Endothelial cell of umbilical vein (primary cell): Measurements from ENCODE around the gene CTIF. TPM values are rescaled to one million over a fixed set of nuclear protein-coding genes. Genes with fewer than 3 reads are reported as not detected.

Source experiments
- BruUV-seq: library from RNA; stranded (reverse); fragments of 400-500 nt; replicated peaks from 2 replicates; lab custom pipeline; 2021; lab: Mats Ljungman, UMichigan
- CTCF ChIA-PET: fragments of 300-600, 350-600 bp; sonication (Branson Sonifier 250); formaldehyde crosslinking; loops from one replicate; lab custom pipeline; 2021; ENCODE audit warnings: antibody characterized with exemption, inconsistent platforms; lab: Charles Lee
- POLR2A ChIA-PET: fragments of 300-600, 350-600 bp; sonication (Branson Sonifier 250); formaldehyde crosslinking; loops from one replicate; lab custom pipeline; 2021; ENCODE audit warnings: antibody characterized with exemption, inconsistent platforms; lab: Charles Lee
- DNase-seq: peaks from one replicate; pipeline ENCODE4 v3.0.0-alpha.2; 2011; ENCODE audit warnings: low read depth, low spot score
- FAIRE-seq: peaks from 2 replicates; lab custom pipeline; 2011; peaks lifted over from hg19 to GRCh38; lab: Jason Lieb, UNC
- H2AFZ ChIP-seq: 2 replicates; pipeline ENCODE4 v1.6.0; 2012; ENCODE audit warnings: low read depth, low read length, control low read depth, inconsistent platforms
- H3K27ac ChIP-seq: 2 replicates; pipeline ENCODE4 v1.5.1; 2011; ENCODE audit warnings: low read depth, mild to moderate bottlenecking, control low read depth, low read length, moderate library complexity; ENCODE audit not compliant: insufficient read depth
- H3K27me3 ChIP-seq, 2 experiments: 2 replicates each; pipeline versions ENCODE4 v1.6.0 to v1.6.1; 2011; ENCODE audit warnings: low read length in 2 of 2, mixed read lengths in 1 of 2; ENCODE audit not compliant: control insufficient read depth in 2 of 2, insufficient read depth in 2 of 2
- H3K36me3 ChIP-seq, 2 experiments: 2 replicates in 1 of 2; 3 replicates in 1 of 2; pipeline ENCODE4 v1.5.1; 2011; ENCODE audit warnings: low read length in 2 of 2, mild to moderate bottlenecking in 1 of 2, moderate library complexity in 1 of 2; ENCODE audit not compliant: control insufficient read depth in 2 of 2, insufficient read depth in 2 of 2; ENCODE audit errors: extremely low read depth in 1 of 2
- H3K4me1 ChIP-seq: 3 replicates; pipeline ENCODE4 v1.5.1; 2011; ENCODE audit warnings: mild to moderate bottlenecking, low read length; ENCODE audit not compliant: control insufficient read depth, insufficient read depth; ENCODE audit errors: extremely low read depth
- H3K4me2 ChIP-seq: 2 replicates; pipeline ENCODE4 v1.6.1; 2011; ENCODE audit warnings: low read length, control low read depth, mixed read lengths; ENCODE audit not compliant: insufficient read depth
- H3K4me3 ChIP-seq, 3 experiments: fragments of 200-600 bp in 1 of 3; sonication (generic), shearing (Covaris generic) in 1 of 3; replicated peaks in 1 of 3; 2 replicates each; pipeline ENCODE4 v1.5.1; 2011 to 2016; ENCODE audit warnings: control low read depth in 3 of 3, low read length in 3 of 3, mild to moderate bottlenecking in 2 of 3, inconsistent platforms in 1 of 3, low read depth in 1 of 3, moderate library complexity in 1 of 3; ENCODE audit not compliant: insufficient read depth in 1 of 3
- H3K79me2 ChIP-seq: 2 replicates; pipeline ENCODE4 v1.6.0; 2012; ENCODE audit warnings: low read length, inconsistent platforms; ENCODE audit not compliant: control insufficient read depth, insufficient read depth
- H3K9ac ChIP-seq: replicated peaks from 2 replicates; pipeline ENCODE3; 2011; ENCODE audit warnings: low read length, control low read depth; ENCODE audit not compliant: insufficient read depth; ENCODE audit errors: extremely low read depth
- H3K9me1 ChIP-seq: replicated peaks from 3 replicates; pipeline ENCODE4 v1.6.0; 2011; ENCODE audit warnings: mild to moderate bottlenecking, low read length; ENCODE audit not compliant: control insufficient read depth, insufficient read depth; ENCODE audit errors: extremely low read depth
- H3K9me3 ChIP-seq: replicated peaks from 2 replicates; pipeline ENCODE4 v1.5.1; 2012; ENCODE audit warnings: low read length, inconsistent platforms; ENCODE audit not compliant: control insufficient read depth, insufficient read depth
- H4K20me1 ChIP-seq: replicated peaks from 2 replicates; pipeline ENCODE3; 2011; ENCODE audit warnings: mild to moderate bottlenecking, low read length; ENCODE audit not compliant: control insufficient read depth, insufficient read depth; ENCODE audit errors: extremely low read depth
- EZH2 ChIP-seq: IDR thresholded peaks from 2 replicates; pipeline ENCODE4 v1.6.1; 2012; ENCODE audit warnings: borderline replicate concordance, low read depth, mild to moderate bottlenecking, moderate library complexity, low read length, inconsistent platforms; ENCODE audit not compliant: severe bottlenecking
- FOS ChIP-seq: IDR thresholded peaks from 2 replicates; pipeline ENCODE4 v1.6.1; 2011; ENCODE audit warnings: mild to moderate bottlenecking, low read length, moderate library complexity, borderline replicate concordance; ENCODE audit not compliant: insufficient read depth
- GATA2 ChIP-seq: IDR thresholded peaks from 2 replicates; pipeline ENCODE4 v1.7.0; 2011; ENCODE audit warnings: low read depth, mild to moderate bottlenecking, moderate library complexity, mixed read lengths, low read length; ENCODE audit not compliant: insufficient read length, insufficient read depth
- JUN ChIP-seq: IDR thresholded peaks from 2 replicates; pipeline ENCODE4 v1.6.1; 2011; ENCODE audit warnings: borderline replicate concordance, low read depth; ENCODE audit not compliant: insufficient read length, insufficient read depth
- MAX ChIP-seq: IDR thresholded peaks from 2 replicates; pipeline ENCODE4 v1.6.1; 2011; ENCODE audit not compliant: insufficient read depth, insufficient read length
- MYC ChIP-seq: IDR thresholded peaks from one replicate; pipeline ENCODE4 v1.6.1; 2011; ENCODE audit warnings: mild to moderate bottlenecking, low read depth, low read length
- POLR2A ChIP-seq: IDR thresholded peaks from 2 replicates; pipeline ENCODE4 v1.6.1; 2012; ENCODE audit warnings: low read depth, mild to moderate bottlenecking, control low read depth, low read length
- POLR2AphosphoS5 ChIP-seq: IDR thresholded peaks from 2 replicates; pipeline ENCODE4 v1.6.1; 2012; ENCODE audit warnings: low read depth, mild to moderate bottlenecking, control low read depth, low read length, moderate library complexity; ENCODE audit not compliant: insufficient read depth
- dilution Hi-C: fragments of 300-500 bp; cut with MboI; formaldehyde crosslinking; loops from one replicate; pipeline ENCODE4 v1.15.0; 2019; ENCODE audit warnings: low sequenced_read_pairs; ENCODE audit not compliant: extremely low pct_ligation_motif_present
- intact Hi-C: fragments of 100-400 bp; cut with micrococcal nuclease; formaldehyde crosslinking; loops from one replicate; pipeline ENCODE4 v1.10.0; 2022
- polyA plus RNA-seq, 4 experiments: library from polyadenylated mRNA; depleted of rRNA in 3 of 4; stranded (reverse) in 3 of 4; unstranded in 1 of 4; fragments of >200 nt; gene quantifications; 2 replicates each; pipeline versions ENCODE4 v1.2.1 to v1.2.3, GENCODE V29; 2011 to 2012; ENCODE audit warnings: missing spikeins in 1 of 4
- total RNA-seq: library from RNA; stranded (reverse); gene quantifications from 2 replicates; pipeline ENCODE4 v1.2.3, GENCODE V29; 2021
- TF ChIP-seq, protein P1 (sequence below), 2 donors: IDR thresholded peaks; 1 replicate in 1 of 2; 2 replicates in 1 of 2; pipeline ENCODE4 v1.5.1; 2011; ENCODE audit warnings: low read length in 2 of 2, mild to moderate bottlenecking in 2 of 2, moderate library complexity in 2 of 2, control low read depth in 1 of 2, inconsistent platforms in 1 of 2, low read depth in 1 of 2; ENCODE audit not compliant: insufficient read depth in 1 of 2; ENCODE audit errors: extremely low read depth in 1 of 2

The CTIF gene
- total and polyA plus RNA-seq, 2 donors (not counting 3 experiments of a cell fraction or from before 2014, with no cell fraction given) = 20.9 to 57.7 TPM

GRCh38 chr18:48566589-48566988 lies 27.8 kb downstream of the CTIF start:
- TF ChIP-seq EZH2 (no peak), POLR2A (no peak), MYC (no peak), GATA2 (no peak), JUN (no peak), POLR2AphosphoS5 (no peak), MAX (no peak), FOS (no peak)
- TF ChIP-seq, protein P1, sequence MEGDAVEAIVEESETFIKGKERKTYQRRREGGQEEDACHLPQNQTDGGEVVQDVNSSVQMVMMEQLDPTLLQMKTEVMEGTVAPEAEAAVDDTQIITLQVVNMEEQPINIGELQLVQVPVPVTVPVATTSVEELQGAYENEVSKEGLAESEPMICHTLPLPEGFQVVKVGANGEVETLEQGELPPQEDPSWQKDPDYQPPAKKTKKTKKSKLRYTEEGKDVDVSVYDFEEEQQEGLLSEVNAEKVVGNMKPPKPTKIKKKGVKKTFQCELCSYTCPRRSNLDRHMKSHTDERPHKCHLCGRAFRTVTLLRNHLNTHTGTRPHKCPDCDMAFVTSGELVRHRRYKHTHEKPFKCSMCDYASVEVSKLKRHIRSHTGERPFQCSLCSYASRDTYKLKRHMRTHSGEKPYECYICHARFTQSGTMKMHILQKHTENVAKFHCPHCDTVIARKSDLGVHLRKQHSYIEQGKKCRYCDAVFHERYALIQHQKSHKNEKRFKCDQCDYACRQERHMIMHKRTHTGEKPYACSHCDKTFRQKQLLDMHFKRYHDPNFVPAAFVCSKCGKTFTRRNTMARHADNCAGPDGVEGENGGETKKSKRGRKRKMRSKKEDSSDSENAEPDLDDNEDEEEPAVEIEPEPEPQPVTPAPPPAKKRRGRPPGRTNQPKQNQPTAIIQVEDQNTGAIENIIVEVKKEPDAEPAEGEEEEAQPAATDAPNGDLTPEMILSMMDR (IDR thresholded peaks at IDR 0.05; ENCODE audit: extremely low read depth in 1 of 2, insufficient read depth in 1 of 2, low read depth in 1 of 2, low read length in 2 of 2) = no peak
- DNase-seq (no peak), FAIRE-seq (no peak)
- Histone ChIP-seq H3K9ac (no peak overlapping the region), H3K36me3 (peaks cover 0 to 3% of the 10 kb centered on the region in 2 experiments), H3K27ac (no peak overlapping the region), H4K20me1 (no peaks in the 10 kb centered on the region), H3K4me3 (no peak overlapping the region), H3K79me2 (peaks cover 25% of the 10 kb centered on the region), H3K9me1 (no peaks in the 10 kb centered on the region), H3K9me3 (no peaks in the 10 kb centered on the region), H3K4me1 (peaks cover 39% of the 10 kb centered on the region), H2AFZ (no peak overlapping the region), H3K27me3 (no peaks in the 10 kb centered on the region), H3K4me2 (no peak overlapping the region)
- intact Hi-C loops (no loop called here), dilution Hi-C loops (no loop called here)
- BruUV-seq = no TSS peak
- CTCF ChIA-PET = interaction anchor here (1.0 to 1.8 kb wide), 2 partner anchors 39 to 91 kb away, joined by 5 read pairs; no protein-coding TSS in a partner anchor
- POLR2A ChIA-PET = no interaction called here
